ENCODE results near the gene DAND5.
A peak's percentile ranks its signal among the peaks of the same experiment; 100 is the strongest.

GRCh38 chr19:12945479-12946091 lies 23.8 kb upstream of the DAND5 start, which contains the start of gene RAD23A:
- peak; percentile 96 for TF ChIP-seq POLR2A (IDR thresholded peaks at IDR 0.05; ENCODE audit: low read length)
- TF ChIP-seq GATA1 (IDR thresholded peaks at IDR 0.05; ENCODE audit: low read depth, low read length) = no peak
